A673 (cell line): ENCODE data around the gene RERE. TPM values are rescaled to one million over a fixed set of nuclear protein-coding genes. Genes with fewer than 3 reads are reported as not detected.
A peak's percentile ranks its signal among the peaks of the same experiment; 100 is the strongest.
"Not testable (repeated sequence)": the region's sequence is repeated elsewhere in the genome, so short reads cannot be mapped to it uniquely, and the experiment has no call there.

Experiments
- BruUV-seq: library from RNA; stranded (reverse); fragments of 400-500 nt; replicated peaks from 2 replicates; lab custom pipeline; 2021; lab: Mats Ljungman, UMichigan
- CTCF ChIA-PET: fragments of 300-600 bp; sonication (Branson Sonifier 250); formaldehyde crosslinking; loops from one replicate; lab custom pipeline; 2022; ENCODE audit warnings: antibody characterized with exemption; lab: Charles Lee
- POLR2A ChIA-PET: fragments of 300-600 bp; sonication (Branson Sonifier 250); formaldehyde crosslinking; loops from one replicate; lab custom pipeline; 2022; ENCODE audit warnings: antibody characterized with exemption; ENCODE audit not compliant: low non-redundant PET; lab: Charles Lee
- DNase-seq: peaks from one replicate; pipeline ENCODE4 v3.0.0-alpha.2; 2015; ENCODE audit warnings: low spot score
- H3K27ac ChIP-seq: fragments of 200-600 bp; sonication (generic); 2 replicates; pipeline ENCODE4 v1.5.1; 2016; ENCODE audit warnings: mixed run types, low read depth, mild to moderate bottlenecking, mixed read lengths, antibody characterized with exemption, low read length; ENCODE audit not compliant: poor library complexity, severe bottlenecking
- H3K27me3 ChIP-seq: fragments of 200-600 bp; sonication (generic); replicated peaks from 2 replicates; pipeline ENCODE4 v1.6.1; 2017; ENCODE audit warnings: mixed run types, low read depth, mild to moderate bottlenecking, mixed read lengths, antibody characterized with exemption, low read length; ENCODE audit not compliant: insufficient read depth, poor library complexity
- H3K36me3 ChIP-seq: fragments of 200-600 bp; sonication (generic); 2 replicates; pipeline ENCODE4 v1.6.1; 2016; ENCODE audit warnings: mixed run types, mild to moderate bottlenecking, mixed read lengths, antibody characterized with exemption, low read length; ENCODE audit not compliant: insufficient read depth, poor library complexity, severe bottlenecking
- H3K4me1 ChIP-seq: fragments of 200-600 bp; sonication (generic); 2 replicates; pipeline ENCODE4 v1.6.1; 2017; ENCODE audit warnings: mixed run types, mild to moderate bottlenecking, mixed read lengths, antibody characterized with exemption, low read length; ENCODE audit not compliant: insufficient read depth, poor library complexity, severe bottlenecking
- H3K4me3 ChIP-seq: fragments of 200-600 bp; sonication (generic); 2 replicates; pipeline ENCODE4 v1.5.1; 2016; ENCODE audit warnings: low read depth, mixed run types, mild to moderate bottlenecking, mixed read lengths, low read length; ENCODE audit not compliant: poor library complexity, severe bottlenecking
- H3K9me3 ChIP-seq: fragments of 200-600 bp; sonication (generic); 2 replicates; pipeline ENCODE4 v1.6.1; 2016; ENCODE audit warnings: mixed run types, low read depth, mild to moderate bottlenecking, mixed read lengths, antibody characterized with exemption, low read length; ENCODE audit not compliant: poor library complexity, severe bottlenecking
- EZH2 ChIP-seq: fragments of 200-600 bp; sonication (generic); IDR thresholded peaks from 2 replicates; pipeline ENCODE4 v1.6.1; 2017; ENCODE audit warnings: borderline replicate concordance, low read depth, mild to moderate bottlenecking, mixed read lengths, antibody characterized with exemption, low read length; ENCODE audit not compliant: poor library complexity, severe bottlenecking
- intact Hi-C: fragments of 100-400 bp; cut with micrococcal nuclease; formaldehyde crosslinking; loops from one replicate; pipeline ENCODE4 v1.10.0; 2022; ENCODE audit not compliant: unreplicated experiment
- total RNA-seq: library from RNA; stranded (reverse); gene quantifications from 2 replicates; pipeline ENCODE4 v1.2.3, GENCODE V29; 2021
- TF ChIP-seq, protein P1 (sequence below): fragments of 300-800, 200-600 bp; sonication (generic); conservative IDR thresholded peaks from 2 replicates; pipeline ENCODE4 v1.5.1; 2017; ENCODE audit warnings: low read depth, mild to moderate bottlenecking, antibody characterized with exemption, low read length, moderate library complexity, mixed read lengths

Gene RERE
- total RNA-seq, 1 experiment from 2014 or later = 188 TPM

DNA sequence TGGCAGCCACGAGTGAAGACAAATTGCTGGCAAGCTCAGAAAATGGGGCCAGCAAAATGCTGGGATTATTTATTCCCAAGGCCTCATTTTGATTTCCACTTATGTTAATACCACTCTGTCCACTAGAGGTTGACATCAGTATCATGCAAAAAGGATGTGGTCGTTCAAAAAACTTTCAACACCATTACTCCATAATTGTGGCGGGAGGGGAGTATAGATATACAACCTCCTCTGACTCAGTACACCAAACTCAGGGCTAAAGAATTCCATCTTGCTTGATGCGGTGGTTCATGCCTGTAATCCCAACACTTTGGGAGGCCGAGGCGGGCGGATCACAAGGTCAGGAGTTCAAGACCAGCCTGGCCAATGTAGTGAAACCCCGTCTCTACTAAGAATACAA is 200.6 kb downstream of the RERE start:
- POLR2A ChIA-PET, H3K36me3 ChIP-seq, CTCF ChIA-PET, H3K4me3 ChIP-seq, H3K27me3 ChIP-seq, BruUV-seq, H3K27ac ChIP-seq, intact Hi-C loops, H3K9me3 ChIP-seq: not testable (repeated sequence)
- peak; percentile 44 for DNase-seq
- H3K4me1 ChIP-seq = peaks cover 53% of the 10 kb centered on the region

DNA sequence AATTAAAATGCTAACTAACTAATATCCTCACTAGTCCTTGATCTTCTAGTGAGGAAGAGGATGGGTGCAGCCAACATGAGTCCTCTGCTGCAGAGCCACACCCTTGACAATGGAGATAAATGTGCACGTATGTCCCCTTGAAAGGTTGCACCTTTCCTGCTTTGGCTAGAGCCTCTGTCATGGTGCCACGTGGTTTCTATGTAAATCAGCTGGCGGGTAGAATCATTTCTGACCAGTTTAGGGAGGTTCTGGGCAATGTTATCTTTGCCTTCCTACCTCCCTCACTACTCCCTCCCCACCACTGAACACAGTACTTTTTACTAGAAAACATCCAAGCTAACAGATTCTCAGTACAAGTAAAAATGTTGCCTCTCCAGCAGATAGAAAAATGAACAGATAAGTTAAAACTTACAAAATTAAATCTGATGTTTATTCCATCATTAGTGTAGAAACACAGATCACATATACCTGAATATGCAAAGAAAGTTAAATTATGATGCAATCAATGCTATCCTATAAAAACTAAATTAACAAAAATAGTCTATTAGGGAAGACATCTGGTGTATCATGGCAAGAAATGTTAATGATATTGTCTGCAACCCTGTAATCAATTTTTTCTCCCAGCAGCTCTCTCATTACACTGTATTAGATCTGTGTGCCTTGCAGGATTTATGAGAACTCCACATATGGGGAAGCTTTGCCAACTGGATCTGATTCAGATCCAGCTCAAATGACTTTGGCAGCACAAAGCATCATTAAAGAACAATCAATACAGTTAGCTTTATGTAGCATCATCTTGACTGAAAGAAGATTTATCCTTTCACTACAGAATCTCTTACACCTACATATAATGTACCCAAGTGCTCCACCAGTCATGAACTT is 205.6 kb downstream of the RERE start:
- CTCF ChIA-PET, DNase-seq, H3K27ac ChIP-seq, BruUV-seq, H3K36me3 ChIP-seq, H3K4me3 ChIP-seq, H3K27me3 ChIP-seq, intact Hi-C loops, POLR2A ChIA-PET, H3K9me3 ChIP-seq: not testable (repeated sequence)
- peaks cover 55% of the 10 kb centered on the region for H3K4me1 ChIP-seq

DNA sequence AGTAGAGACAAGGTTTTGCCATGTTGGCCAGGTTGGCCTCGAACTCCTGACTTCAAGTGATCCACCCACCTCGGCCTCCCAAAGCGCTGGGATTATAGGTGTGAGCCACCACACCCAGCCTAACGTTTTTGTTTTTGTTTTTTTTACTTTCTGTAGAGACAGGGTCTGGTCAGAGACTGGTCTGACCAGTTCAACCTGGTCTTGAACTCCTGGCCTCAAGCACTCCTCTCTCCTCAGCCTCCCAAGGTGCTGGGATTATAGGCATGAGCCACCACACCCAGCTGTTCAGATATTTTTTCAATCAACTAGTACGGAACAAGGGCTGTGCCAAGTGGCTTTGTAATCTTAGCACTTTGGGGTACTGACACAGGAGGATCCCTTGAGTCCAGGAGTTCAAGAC is 209.5 kb downstream of the RERE start:
- Histone ChIP-seq H3K36me3 (peaks cover 3% of the 10 kb centered on the region), H3K27ac (peak overlapping the region; percentile 98), H3K27me3 (no peaks in the 10 kb centered on the region), H3K4me3 (no peak overlapping the region), H3K9me3 (no peaks in the 10 kb centered on the region), H3K4me1 (peaks cover 77% of the 10 kb centered on the region)
- POLR2A ChIA-PET = no interaction called here
- no peak for DNase-seq
- TF ChIP-seq, protein P1, sequence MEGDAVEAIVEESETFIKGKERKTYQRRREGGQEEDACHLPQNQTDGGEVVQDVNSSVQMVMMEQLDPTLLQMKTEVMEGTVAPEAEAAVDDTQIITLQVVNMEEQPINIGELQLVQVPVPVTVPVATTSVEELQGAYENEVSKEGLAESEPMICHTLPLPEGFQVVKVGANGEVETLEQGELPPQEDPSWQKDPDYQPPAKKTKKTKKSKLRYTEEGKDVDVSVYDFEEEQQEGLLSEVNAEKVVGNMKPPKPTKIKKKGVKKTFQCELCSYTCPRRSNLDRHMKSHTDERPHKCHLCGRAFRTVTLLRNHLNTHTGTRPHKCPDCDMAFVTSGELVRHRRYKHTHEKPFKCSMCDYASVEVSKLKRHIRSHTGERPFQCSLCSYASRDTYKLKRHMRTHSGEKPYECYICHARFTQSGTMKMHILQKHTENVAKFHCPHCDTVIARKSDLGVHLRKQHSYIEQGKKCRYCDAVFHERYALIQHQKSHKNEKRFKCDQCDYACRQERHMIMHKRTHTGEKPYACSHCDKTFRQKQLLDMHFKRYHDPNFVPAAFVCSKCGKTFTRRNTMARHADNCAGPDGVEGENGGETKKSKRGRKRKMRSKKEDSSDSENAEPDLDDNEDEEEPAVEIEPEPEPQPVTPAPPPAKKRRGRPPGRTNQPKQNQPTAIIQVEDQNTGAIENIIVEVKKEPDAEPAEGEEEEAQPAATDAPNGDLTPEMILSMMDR = no peak
- no peak for TF ChIP-seq EZH2
- CTCF ChIA-PET = no interaction called here
- intact Hi-C loops = loop anchor here (2.0 to 10.0 kb wide), 2 partner anchors 53 to 97 kb away; no protein-coding TSS in a partner anchor
- no TSS peak for BruUV-seq

DNA sequence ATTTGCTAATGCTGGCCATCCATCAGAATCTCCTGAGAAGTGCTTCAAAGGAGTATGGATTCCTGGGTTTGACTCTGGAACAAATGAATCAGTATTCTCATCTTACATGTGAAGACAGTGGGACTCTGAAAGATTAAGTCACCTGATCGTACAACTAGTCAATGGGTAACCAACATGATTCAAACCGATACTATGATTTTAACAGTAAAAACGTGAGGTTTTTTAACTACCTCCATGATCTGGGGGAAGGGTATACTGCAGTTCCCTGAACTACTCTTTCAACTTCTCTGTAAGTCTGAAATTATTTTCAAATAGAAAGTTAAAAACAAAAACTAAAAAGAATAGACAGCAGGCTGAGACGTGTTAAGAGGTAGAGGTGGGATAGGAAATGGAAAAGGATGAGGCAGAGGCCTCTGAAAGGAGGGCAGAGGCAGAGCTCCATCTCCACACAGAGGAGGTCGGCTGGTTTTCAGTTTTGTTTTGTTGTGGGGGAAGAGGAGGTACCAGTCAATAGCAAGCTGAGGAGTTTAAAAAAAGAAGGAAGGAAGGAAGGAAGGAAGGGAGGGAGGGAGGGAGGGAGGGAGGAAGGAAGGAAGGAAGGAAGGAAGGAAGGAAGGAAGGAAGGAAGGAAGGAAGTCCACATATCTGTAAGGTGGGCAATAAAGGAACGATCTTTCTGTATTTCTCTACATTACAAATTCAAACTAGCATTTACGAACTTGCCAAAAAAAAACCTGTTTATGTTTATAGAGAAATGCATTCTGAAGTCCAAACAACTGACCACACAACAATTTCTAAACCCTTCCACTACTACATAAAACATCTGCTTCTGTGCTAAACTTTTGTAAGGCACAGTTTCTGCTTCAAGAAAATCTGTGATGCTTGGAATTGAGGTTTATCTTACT is 213.1 kb downstream of the RERE start:
- no peaks in the 10 kb centered on the region for H3K36me3 ChIP-seq
- intact Hi-C loops = loop anchor here (5.0 to 10.0 kb wide), 2 partner anchors 101 to 747 kb away; no protein-coding TSS in a partner anchor
- H3K9me3 ChIP-seq = no peaks in the 10 kb centered on the region
- TF ChIP-seq EZH2 = no peak
- TF ChIP-seq, protein P1 = no peak
- peak; percentile 94 for DNase-seq
- BruUV-seq = TSS peak; percentile 82
- CTCF ChIA-PET = interaction anchor here (0.7 kb wide), 1 partner anchor 185 kb away, joined by 11 read pairs; no protein-coding TSS in a partner anchor
- POLR2A ChIA-PET = interaction anchor here (0.5 to 1.0 kb wide), 5 partner anchors 8 to 239 kb away, joined by 3 to 13 read pairs (median 6); no protein-coding TSS in a partner anchor
- H3K4me1 ChIP-seq = peaks cover 93% of the 10 kb centered on the region
- no peaks in the 10 kb centered on the region for H3K27me3 ChIP-seq
- peak overlapping the region; percentile 98 for H3K27ac ChIP-seq
- H3K4me3 ChIP-seq = no peak overlapping the region
